A549 (cell line): Measurements from ENCODE around the gene APOBEC3A. TPM values are rescaled to one million over a fixed set of nuclear protein-coding genes. Genes with fewer than 3 reads are reported as not detected.

ENCODE experiments used
- ATAC-seq, 2 experiments: fragments of 200-7000 bp in 1 of 2; fragments of >200 bp in 1 of 2; cut with Nextera tagmentation in 1 of 2; cut with Tn5 transposase in 1 of 2; 3 replicates each; pipeline versions ENCODE4 v1.8.0 to v1.9.1; 2018 to 2020; ENCODE audit warnings: mild to moderate bottlenecking in 1 of 2, moderate library complexity in 1 of 2
- CTCF ChIA-PET: fragments of 300-600 bp; sonication (Branson Sonifier 250); formaldehyde crosslinking; extraction: SDS; loops from one replicate; lab custom pipeline; 2021; ENCODE audit warnings: antibody characterized with exemption, inconsistent platforms; lab: Yijun Ruan, JAX
- POLR2A ChIA-PET: fragments of 350-600 bp; formaldehyde crosslinking; extraction: SDS; loops from one replicate; lab custom pipeline; 2021; ENCODE audit warnings: antibody characterized with exemption, inconsistent platforms; lab: Yijun Ruan, JAX
- DNase-seq, 2 experiments: peaks; one replicate each; pipeline versions ENCODE4 v3.0.0 to v3.0.0-alpha.2; 2011 to 2016; ENCODE audit warnings: low read depth in 1 of 2, low spot score in 1 of 2
- FAIRE-seq: peaks from 2 replicates; lab custom pipeline; 2011; peaks lifted over from hg19 to GRCh38; lab: Jason Lieb, UNC
- H3K27ac ChIP-seq, 2 experiments: fragments of >200 bp; sonication (Bioruptor Twin); formaldehyde crosslinking; 3 replicates each; pipeline ENCODE4 v1.5.1; 2016 to 2017
- H3K4me1 ChIP-seq: fragments of >200 bp; sonication (Bioruptor Twin); formaldehyde crosslinking; 3 replicates; pipeline ENCODE4 v1.6.1; 2016
- H3K4me2 ChIP-seq: fragments of >200 bp; sonication (Bioruptor Twin); formaldehyde crosslinking; 3 replicates; pipeline ENCODE4 v1.6.1; 2016
- H3K4me3 ChIP-seq: fragments of >200 bp; sonication (Bioruptor Twin); formaldehyde crosslinking; 3 replicates; pipeline ENCODE4 v1.5.1; 2016
- H3K9me3 ChIP-seq: fragments of >200 bp; sonication (Bioruptor Twin); formaldehyde crosslinking; 3 replicates; pipeline ENCODE4 v1.6.1; 2016
- CHD4 ChIP-seq: fragments of 200-600 bp; sonication (generic); IDR thresholded peaks from 2 replicates; pipeline ENCODE4 v1.6.1; 2016; ENCODE audit warnings: antibody characterized with exemption, mild to moderate bottlenecking, borderline replicate concordance
- CTCF ChIP-seq: fragments of >200 bp; sonication (Bioruptor Twin); formaldehyde crosslinking; IDR thresholded peaks from 3 replicates; pipeline ENCODE4 v1.5.1; 2016
- EHMT2 ChIP-seq: fragments of 200-600 bp; sonication (generic); IDR thresholded peaks from 2 replicates; pipeline ENCODE4 v1.6.1; 2016; ENCODE audit warnings: antibody characterized with exemption, low read depth, mild to moderate bottlenecking, moderate library complexity
- ELK1 ChIP-seq: fragments of 150-350 bp; IDR thresholded peaks from 2 replicates; pipeline ENCODE4 v1.6.1; 2014; ENCODE audit warnings: low read depth, mild to moderate bottlenecking, low read length
- EP300 ChIP-seq, 2 experiments: fragments of >200 bp; sonication (Bioruptor Twin); formaldehyde crosslinking; IDR thresholded peaks; 2 replicates in 1 of 2; 3 replicates in 1 of 2; pipeline ENCODE4 v1.6.1; 2016 to 2017
- ESRRA ChIP-seq: fragments of 150-350 bp; IDR thresholded peaks from 2 replicates; pipeline ENCODE4 v1.6.1; 2014; ENCODE audit warnings: mild to moderate bottlenecking, low read length, borderline replicate concordance
- HES2 ChIP-seq: fragments of >200 bp; sonication (Bioruptor Twin); formaldehyde crosslinking; IDR thresholded peaks from 2 replicates; pipeline ENCODE4 v1.6.1; 2016
- HEYL ChIP-seq: fragments of 250-450 bp; sonication (Bioruptor Pico); IDR thresholded peaks from 2 replicates; pipeline ENCODE4 v1.8.0; 2021; ENCODE audit warnings: mild to moderate bottlenecking, moderate library complexity
- HMGXB4 ChIP-seq: fragments of 250-450 bp; sonication (Bioruptor Pico); IDR thresholded peaks from 2 replicates; pipeline ENCODE4 v1.5.0; 2021; ENCODE audit warnings: mild to moderate bottlenecking, moderate library complexity, borderline replicate concordance
- HOXB5 ChIP-seq: fragments of 250-450 bp; sonication (Bioruptor Pico); IDR thresholded peaks from 2 replicates; pipeline ENCODE4 v1.5.0; 2020; ENCODE audit warnings: mild to moderate bottlenecking, moderate library complexity
- JUN ChIP-seq, 2 experiments: fragments of >200 bp; sonication (Bioruptor Twin); formaldehyde crosslinking; IDR thresholded peaks; 2 replicates in 1 of 2; 3 replicates in 1 of 2; pipeline ENCODE4 v1.6.1; 2016 to 2017
- JUNB ChIP-seq: fragments of >200 bp; sonication (Bioruptor Twin); formaldehyde crosslinking; IDR thresholded peaks from 2 replicates; pipeline ENCODE4 v1.6.1; 2016
- KDM5A ChIP-seq: fragments of 200-600 bp; sonication (generic); IDR thresholded peaks from 2 replicates; pipeline ENCODE4 v1.6.1; 2016; ENCODE audit warnings: antibody characterized with exemption, mild to moderate bottlenecking
- MAX ChIP-seq: IDR thresholded peaks from 2 replicates; pipeline ENCODE4 v1.6.1; 2012
- MAZ ChIP-seq: fragments of 150-350 bp; IDR thresholded peaks from 2 replicates; pipeline ENCODE4 v1.6.1; 2014; ENCODE audit warnings: antibody characterized with exemption, low read depth, low read length, borderline replicate concordance
- MYC ChIP-seq: IDR thresholded peaks from 2 replicates; pipeline ENCODE4 v1.6.1; 2012; ENCODE audit warnings: mild to moderate bottlenecking, inconsistent platforms, low read length, improper control_type of control experiment, borderline replicate concordance
- NFE2L2 ChIP-seq: fragments of 150-350 bp; conservative IDR thresholded peaks from 2 replicates; pipeline ENCODE4 v1.6.1; 2014; ENCODE audit warnings: low read length
- NPAS2 ChIP-seq: fragments of 250-450 bp; sonication (Bioruptor Pico); IDR thresholded peaks from 2 replicates; pipeline ENCODE4 v1.8.0; 2022; ENCODE audit warnings: mild to moderate bottlenecking, moderate library complexity, borderline replicate concordance
- PHF8 ChIP-seq: fragments of 200-600 bp; sonication (generic); IDR thresholded peaks from 2 replicates; pipeline ENCODE4 v1.6.1; 2016; ENCODE audit warnings: low read depth, mild to moderate bottlenecking, antibody characterized with exemption, moderate library complexity, borderline replicate concordance
- POLR2A ChIP-seq: IDR thresholded peaks from 2 replicates; pipeline ENCODE4 v1.6.1; 2012; ENCODE audit warnings: mild to moderate bottlenecking, low read length
- RAD21 ChIP-seq, 2 experiments: fragments of >200 bp in 1 of 2; sonication (Bioruptor Twin) in 1 of 2; formaldehyde crosslinking in 1 of 2; IDR thresholded peaks in 1 of 2; conservative IDR thresholded peaks in 1 of 2; 2 replicates in 1 of 2; 3 replicates in 1 of 2; pipeline ENCODE4 v1.6.1; 2012 to 2018; ENCODE audit warnings: inconsistent platforms in 1 of 2
- RARB ChIP-seq: fragments of 250-450 bp; sonication (Bioruptor Pico); IDR thresholded peaks from 2 replicates; pipeline ENCODE4 v1.8.0; 2021; ENCODE audit warnings: mild to moderate bottlenecking, moderate library complexity
- REST ChIP-seq: fragments of 200-600 bp; sonication (generic); IDR thresholded peaks from 2 replicates; pipeline ENCODE4 v1.6.1; 2016; ENCODE audit warnings: antibody characterized with exemption, mild to moderate bottlenecking, moderate library complexity
- SREBF2 ChIP-seq: fragments of 450-650 bp; IDR thresholded peaks from 2 replicates; pipeline ENCODE4 v1.6.1; 2014; ENCODE audit warnings: mild to moderate bottlenecking, moderate library complexity
- ZC3H11A ChIP-seq: fragments of 450-650 bp; IDR thresholded peaks from 2 replicates; pipeline ENCODE4 v1.6.1; 2014; ENCODE audit warnings: antibody characterized with exemption, mild to moderate bottlenecking
- WGBS: methylation state at CpG from one replicate; pipeline ENCODE4 v1.1.6; 2017; ENCODE audit errors: missing lambda C conversion rate; 5-methylcytosine and 5-hydroxymethylcytosine counted together
- polyA plus RNA-seq, 4 experiments: library from polyadenylated mRNA; depleted of rRNA in 3 of 4; stranded (reverse); fragments of >200 nt; fragmentation: RNase III in 1 of 4; extraction: RNeasy Plus Mini Kit Qiagen cat#74134 plus additional on column Dnase treatment in 1 of 4; gene quantifications; 2 replicates in 3 of 4; 3 replicates in 1 of 4; pipeline ENCODE4 v1.2.3, GENCODE V29; 2011 to 2017

Gene APOBEC3A
- polyA plus RNA-seq, 2 of the 4 experiments (the other 2 are of a cell fraction) = not detected

GRCh38 chr22:38949889-38950405, 7.5 kb upstream of the APOBEC3A start:
- POLR2A ChIA-PET = no interaction called here
- FAIRE-seq = no peak
- TF ChIP-seq MAX (no peak), HES2 (no peak), MYC (no peak), NFE2L2 (no peak), SREBF2 (no peak), PHF8 (no peak), EP300 (IDR thresholded peaks at IDR 0.05) (no peak), HOXB5 (no peak), HEYL (no peak), KDM5A (no peak)

GRCh38 chr22:38950527-38951295, 6.7 kb upstream of the APOBEC3A start:
- FAIRE-seq (no peak), DNase-seq (no peak), ATAC-seq (peak in 1 of 2 experiments; percentile 42; a peak in 1 of 6 replicates)
- 76% methylated on average over 12 of the region's 13 CpGs for WGBS
- Histone ChIP-seq H3K9me3 (no peaks in the 10 kb centered on the region), H3K4me1 (peaks cover 7% of the 10 kb centered on the region; the same call in 2 of the 3 replicates), H3K4me2 (no peak overlapping the region), H3K4me3 (no peak overlapping the region), H3K27ac (no peak overlapping the region)
- ChIA-PET CTCF (interaction anchor here (1.0 to 2.3 kb wide), 4 partner anchors 12 to 81 kb away, joined by 3 to 10 read pairs (median 7); no protein-coding TSS in a partner anchor), POLR2A (no interaction called here)
- TF ChIP-seq HMGXB4 (CRISPR knock-in tag) (no peak), EP300 (IDR thresholded peaks at IDR 0.05) (no peak), HES2 (no peak), JUN (IDR thresholded peaks at IDR 0.05) (no peak), ELK1 (no peak), RAD21 (conservative IDR thresholded peaks at IDR 0.05 in 1 of 2, IDR thresholded peaks at IDR 0.05 in 1 of 2) (no peak), JUNB (no peak), RARB (CRISPR knock-in tag) (no peak), REST (no peak), ZC3H11A (no peak), POLR2A (no peak), NPAS2 (no peak), HEYL (no peak), HOXB5 (no peak), CTCF (no peak), MAZ (no peak), CHD4 (no peak), EHMT2 (no peak), ESRRA (no peak)

More at GRCh38 chr22:38949889-38950405, 7.5 kb upstream of the APOBEC3A start:
- CTCF ChIA-PET = interaction anchor here (1.2 to 1.6 kb wide), 3 partner anchors 11 to 23 kb away, joined by 4 to 6 read pairs (median 5); no protein-coding TSS in a partner anchor
- Histone ChIP-seq H3K9me3 (no peaks in the 10 kb centered on the region), H3K4me3 (no peak overlapping the region), H3K4me2 (no peak overlapping the region), H3K4me1 (peaks cover 7% of the 10 kb centered on the region; the same call in 2 of the 3 replicates), H3K27ac (no peak overlapping the region)
- 69% methylated on average over 3 of the region's 8 CpGs for WGBS
- ATAC-seq = no peak
- no peak for DNase-seq
